Activated T-cell treated with anti-CD3 and anti-CD28 coated beads for 1 hour (primary cell): ENCODE measurements around the gene NECTIN2.
"Not testable (repeated sequence)": the region's sequence is repeated elsewhere in the genome, so short reads cannot be mapped to it uniquely, and the experiment has no call there.

Experiments
- DNase-seq: peaks from one replicate; pipeline ENCODE4 v3.0.0-alpha.2; 2020; ENCODE audit warnings: low read depth

The NECTIN2 gene

DNA sequence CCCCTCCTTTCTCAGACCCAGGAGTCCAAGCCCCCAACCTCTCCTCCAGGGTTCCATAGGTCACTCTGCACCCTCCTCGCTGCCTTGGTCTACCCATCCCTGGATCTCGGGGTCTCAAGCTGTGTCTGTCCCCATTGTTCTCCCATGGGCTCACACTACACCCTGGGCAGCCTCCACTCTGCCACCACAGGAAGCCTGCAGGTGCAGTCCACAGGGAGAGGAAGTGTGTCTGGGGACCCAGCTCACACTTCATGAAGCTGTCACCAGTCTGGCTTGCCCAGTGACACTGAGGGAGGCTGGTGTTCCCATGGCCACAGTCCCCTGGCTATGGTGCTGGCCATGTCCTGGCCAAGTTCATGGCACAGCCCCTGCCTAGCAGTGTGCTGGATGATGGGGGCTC lies 5.3 kb downstream of the NECTIN2 start:
- DNase-seq, result no peak

DNA sequence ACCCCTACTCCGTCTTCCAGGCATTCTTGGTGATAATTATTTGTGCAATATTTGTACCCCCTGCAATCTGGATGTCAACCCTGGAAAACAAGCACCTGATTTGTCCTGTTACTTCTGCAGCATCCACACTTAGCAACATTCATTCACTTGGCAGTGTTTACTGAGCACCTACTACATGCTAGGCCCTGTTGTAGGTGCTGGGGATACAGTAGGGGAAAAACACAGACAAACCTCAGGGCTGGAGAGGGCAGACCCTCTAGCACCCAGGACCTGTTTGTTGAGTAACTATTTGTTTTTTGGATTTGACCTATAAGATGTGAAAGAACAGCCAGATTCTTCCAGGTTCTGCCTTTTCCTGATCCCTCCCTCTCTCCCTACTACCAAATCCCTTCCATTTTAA lies 9.5 kb downstream of the NECTIN2 start:
- no peak for DNase-seq

DNA sequence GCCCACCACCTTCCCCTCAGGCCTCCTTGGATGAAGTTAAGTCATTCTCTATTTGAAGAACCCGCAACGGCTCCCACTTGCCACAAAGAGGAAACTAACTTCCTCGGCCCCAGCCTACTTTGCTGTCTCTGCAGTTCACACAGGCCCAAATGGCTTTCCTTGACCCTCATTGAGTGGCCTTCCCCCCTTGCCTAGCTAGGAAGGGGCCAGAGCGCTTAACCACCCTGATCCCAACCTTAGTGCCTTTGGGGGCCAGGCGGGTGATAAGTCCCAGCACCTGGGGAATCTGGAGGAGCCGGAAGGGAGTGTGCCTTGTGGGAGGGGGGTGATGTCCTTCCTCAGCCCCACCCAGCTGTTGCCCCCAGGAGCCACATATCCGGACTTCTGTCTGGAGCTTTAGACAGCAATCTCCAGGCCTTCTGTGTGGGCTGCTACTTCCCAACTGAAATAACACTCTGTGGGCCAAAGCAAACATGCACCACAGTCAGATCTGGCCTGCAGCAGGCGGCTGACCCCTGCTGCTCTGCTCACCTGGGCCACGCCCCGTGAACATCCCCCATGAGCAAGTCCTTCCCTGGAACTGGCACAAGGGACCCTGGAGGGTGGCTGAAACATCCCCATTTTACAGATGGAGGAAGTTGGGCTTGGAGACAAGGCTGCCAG lies 10.5 kb downstream of the NECTIN2 start:
- no peak for DNase-seq

DNA sequence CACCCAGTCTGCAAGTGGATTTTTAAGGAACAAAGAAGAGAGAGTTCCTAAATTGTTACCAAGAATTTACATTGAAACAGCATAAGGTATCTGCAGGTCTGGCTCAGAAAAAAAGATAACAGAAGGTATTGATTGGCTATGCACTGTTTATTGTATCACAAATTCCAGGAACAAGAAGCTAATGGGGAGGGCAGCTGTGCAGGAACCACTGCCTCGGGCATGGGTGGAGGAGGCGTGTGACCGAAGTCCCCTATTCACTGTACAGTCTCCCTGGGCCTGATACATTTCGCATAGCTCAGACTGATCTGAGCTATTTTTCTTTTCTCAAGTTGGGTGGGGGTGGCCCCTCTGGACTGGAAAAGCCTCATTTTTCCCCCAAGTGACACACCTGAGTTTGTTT lies 11.7 kb downstream of the NECTIN2 start:
- no peak for DNase-seq

DNA sequence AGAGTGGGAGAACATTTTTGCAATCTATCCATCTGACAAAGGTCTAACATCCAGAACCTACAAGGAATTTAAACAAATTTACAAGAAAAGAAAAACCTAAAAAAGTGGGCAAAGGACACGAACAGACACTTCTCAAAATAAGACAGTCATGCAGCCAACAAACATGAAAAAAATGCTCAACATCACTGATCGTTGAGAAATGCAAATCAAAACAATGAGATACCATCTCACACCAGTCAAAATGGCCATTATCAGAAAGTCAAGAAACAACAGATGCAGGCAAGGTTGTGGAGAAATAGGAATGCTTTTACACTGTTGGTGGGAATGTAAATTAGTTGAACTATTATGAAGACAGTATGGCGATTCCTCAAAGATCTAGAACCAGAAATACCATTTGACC lies 15.5 kb downstream of the NECTIN2 start:
- not testable (repeated sequence) for DNase-seq

DNA sequence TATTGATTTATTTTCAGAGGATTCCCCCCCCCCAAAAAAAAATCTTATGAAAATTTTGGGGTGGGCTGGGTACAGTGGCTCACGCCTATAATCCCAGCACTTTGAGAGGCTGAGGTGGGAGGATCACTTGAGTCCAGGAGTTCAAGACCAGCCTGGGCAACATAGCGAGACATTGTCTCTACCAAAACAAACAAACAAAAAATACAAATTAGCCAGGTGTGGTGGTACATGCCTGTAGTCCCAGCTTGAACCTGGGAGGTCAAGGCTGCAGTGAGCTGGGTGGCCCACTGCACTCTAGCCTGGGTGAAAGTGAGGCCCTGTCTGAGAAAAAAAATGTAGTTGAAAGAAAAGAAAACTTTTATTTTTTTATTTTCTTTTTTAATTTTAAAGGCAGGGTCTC lies 17.9 kb downstream of the NECTIN2 start:
- no peak for DNase-seq

DNA sequence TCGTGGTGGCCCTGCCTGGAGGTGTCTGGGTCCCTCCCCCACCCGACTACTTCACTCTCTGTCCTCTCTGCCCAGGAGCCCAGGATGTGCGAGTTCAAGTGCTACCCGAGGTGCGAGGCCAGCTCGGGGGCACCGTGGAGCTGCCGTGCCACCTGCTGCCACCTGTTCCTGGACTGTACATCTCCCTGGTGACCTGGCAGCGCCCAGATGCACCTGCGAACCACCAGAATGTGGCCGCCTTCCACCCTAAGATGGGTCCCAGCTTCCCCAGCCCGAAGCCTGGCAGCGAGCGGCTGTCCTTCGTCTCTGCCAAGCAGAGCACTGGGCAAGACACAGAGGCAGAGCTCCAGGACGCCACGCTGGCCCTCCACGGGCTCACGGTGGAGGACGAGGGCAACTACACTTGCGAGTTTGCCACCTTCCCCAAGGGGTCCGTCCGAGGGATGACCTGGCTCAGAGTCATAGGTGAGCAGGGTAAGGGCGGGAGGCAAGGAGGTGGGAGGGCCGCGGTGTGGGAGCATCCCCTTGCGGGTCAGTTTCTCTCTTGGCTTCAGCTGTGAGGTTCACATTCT lies 19.2 kb downstream of the NECTIN2 start:
- no peak for DNase-seq

DNA sequence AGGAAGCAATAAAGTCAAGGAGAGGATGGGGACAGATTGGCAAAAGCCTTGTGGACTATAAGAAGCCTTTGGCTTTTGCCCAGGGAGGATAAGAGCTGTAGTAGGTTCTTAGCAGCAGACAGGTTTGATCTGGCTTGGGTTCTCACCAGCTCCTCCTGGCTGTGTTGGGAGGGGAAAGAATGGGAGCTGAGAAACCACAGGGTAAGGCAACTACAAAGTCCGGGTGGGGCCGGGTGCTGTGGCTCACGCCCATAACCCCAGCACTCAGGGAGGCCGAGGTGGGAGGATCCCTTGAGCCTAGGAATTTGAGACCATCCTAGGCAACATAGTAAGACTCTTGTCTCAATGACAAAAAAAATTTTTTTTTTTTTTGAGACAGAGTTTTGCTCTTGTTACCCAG lies 20.6 kb downstream of the NECTIN2 start:
- DNase-seq, result no peak

DNA sequence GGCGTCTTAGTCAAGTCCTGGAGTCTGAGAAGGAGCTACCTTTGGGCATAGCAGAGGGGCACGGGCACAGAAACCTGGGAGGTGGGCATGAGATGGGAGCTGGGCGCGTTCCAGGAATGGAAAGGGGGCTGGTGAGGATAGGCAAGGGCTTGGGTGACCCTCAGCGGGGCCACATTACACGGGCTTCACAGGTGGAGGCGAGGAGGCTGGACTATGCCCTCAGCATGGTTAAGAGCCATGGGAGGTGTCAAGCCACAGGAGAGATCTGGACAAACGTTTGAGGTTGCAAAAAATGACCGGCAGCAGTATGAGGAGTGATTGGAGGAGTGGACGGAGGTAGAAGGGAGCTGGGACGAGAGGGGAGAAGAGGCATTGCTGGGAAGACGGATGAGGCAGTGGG lies 21.5 kb downstream of the NECTIN2 start:
- no peak for DNase-seq

DNA sequence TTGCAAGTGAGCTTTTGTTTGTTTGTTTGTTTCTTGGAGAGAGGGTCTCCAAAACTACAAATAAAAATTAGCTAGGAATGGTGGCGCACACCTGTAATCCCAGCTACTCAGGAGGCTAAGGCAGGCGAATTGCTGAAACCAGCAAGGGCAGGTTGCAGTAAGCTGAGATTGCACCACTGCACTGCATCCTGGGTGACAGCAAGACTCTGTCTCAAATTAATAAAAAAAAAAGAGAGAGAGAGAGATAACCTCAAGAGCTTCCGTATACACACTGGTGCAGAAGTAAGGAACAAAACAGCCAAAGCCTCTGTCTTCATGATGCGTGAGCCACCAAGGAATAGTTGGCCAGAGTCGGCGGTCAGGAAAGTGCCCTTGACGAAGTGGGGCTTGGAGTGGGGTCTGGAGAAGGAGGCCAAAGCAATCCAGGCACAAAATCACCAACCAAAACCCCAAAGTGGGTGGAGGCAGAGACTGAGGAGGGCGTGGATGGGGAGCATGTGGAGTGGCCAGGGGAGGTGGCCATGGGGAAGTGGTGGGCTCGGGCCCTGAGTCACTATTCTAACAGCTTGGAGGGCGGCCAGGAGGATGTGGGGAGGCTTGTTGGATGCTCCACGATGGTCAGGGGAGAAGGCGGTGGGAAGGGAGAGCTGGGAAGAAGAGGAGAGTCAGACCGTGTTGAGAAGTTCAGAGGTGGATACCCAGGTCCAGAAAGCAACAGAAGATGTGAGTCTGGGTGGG lies 23.8 kb downstream of the NECTIN2 start:
- no peak for DNase-seq

DNA sequence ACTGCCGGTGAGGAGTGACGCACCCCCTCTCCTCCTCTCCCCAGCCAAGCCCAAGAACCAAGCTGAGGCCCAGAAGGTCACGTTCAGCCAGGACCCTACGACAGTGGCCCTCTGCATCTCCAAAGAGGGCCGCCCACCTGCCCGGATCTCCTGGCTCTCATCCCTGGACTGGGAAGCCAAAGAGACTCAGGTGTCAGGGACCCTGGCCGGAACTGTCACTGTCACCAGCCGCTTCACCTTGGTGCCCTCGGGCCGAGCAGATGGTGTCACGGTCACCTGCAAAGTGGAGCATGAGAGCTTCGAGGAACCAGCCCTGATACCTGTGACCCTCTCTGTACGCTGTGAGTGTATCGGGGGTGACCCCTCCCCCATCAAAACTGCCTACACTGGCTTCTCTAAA lies 25.7 kb downstream of the NECTIN2 start:
- DNase-seq, result no peak

DNA sequence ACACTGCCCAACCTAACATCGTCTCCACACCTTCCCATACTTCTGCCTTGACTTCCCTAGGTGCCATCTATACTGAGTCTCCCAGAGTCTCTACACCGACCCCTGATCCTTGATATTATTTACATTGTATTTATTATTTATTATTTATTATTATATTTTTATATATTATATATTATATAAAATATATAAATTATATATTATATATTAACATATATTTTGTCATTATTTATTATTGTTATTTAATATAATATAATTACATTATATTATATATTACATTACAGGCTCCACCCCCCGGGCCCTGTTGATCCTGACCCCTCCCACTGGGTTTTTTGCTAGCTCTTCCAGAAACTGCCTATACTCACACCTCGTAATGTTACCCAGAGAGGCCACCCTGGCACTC lies 26.6 kb downstream of the NECTIN2 start:
- DNase-seq, result no peak

DNA sequence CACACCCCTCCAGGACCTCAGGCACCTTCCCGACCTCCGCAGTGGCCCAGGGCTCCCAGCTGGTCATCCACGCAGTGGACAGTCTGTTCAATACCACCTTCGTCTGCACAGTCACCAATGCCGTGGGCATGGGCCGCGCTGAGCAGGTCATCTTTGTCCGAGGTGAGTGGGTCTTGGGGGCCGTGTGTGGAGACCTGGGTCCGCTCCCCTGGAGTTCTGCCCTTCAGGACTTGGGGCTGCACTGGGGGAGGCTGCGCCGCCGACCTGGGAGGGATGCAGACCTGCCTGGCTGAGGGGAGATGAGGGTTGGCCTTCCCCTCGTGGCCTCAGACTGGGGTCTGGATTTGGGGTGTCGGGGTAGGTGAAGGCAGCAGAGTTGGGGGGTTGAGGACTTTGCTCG lies 28.2 kb downstream of the NECTIN2 start:
- DNase-seq, result no peak

DNA sequence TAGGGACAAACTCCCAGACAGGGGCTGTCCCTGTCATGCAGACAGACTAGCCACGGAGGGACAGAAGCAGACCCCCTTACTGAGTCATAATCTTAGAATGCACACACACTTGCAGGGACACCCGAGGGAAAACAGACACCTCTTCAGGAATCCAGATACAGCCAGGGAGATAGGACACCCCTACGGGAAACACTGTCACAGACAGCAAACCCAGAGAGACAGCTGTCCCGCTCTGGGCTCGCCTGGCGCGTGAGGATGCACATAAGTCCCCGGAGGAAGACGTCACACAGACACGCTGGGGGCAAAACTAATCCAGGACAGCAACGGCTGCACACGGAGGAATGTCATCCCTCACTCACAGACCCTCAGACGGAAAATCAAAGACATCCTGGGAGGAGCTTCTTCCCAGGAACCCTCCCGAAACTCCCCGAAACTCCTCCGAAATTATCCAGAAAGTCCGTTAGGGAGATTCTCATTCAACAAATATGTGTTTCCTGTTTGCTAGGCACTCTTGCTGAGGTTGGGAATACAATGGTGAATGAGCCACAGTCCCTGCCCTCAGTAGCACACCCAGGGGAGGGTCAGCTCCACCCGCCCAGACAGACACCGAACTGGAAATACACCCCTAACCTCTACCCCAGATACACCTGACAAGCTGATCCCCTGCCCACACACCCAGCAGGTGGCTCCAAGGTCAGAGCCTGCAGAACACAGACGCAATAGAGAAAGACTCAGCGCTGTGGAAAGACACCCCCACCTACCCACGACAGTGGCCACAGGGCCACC lies 29.8 kb downstream of the NECTIN2 start:
- DNase-seq, result no peak

DNA sequence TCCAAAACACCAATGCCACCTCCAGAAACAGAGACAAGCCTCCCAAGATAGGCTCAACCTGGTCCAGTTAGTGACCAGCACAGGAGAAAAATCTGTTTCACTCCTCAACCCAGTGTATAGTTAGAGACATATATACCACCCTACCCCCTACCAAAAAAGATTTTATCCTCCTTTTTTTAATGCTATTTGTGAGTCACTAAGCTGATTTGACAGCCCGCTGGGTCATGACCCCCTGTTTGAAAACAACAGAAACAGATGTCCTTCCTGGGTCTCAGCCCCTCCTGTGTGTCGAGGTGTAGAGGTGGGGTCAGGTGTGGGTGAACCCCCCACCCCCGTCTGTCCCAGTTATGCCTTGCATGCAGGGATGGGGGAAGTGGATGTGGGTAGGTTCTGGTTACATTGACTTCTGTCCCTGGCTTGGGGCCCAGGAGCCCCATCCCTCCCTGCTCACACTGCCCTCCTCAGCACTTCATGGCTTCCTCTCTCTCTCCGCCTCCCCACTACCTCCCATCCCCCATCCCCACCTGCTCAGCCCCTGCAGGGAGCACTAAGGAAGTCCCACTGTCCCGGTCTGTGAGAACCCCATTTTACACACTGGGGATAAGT lies 30.9 kb downstream of the NECTIN2 start:
- no peak for DNase-seq

DNA sequence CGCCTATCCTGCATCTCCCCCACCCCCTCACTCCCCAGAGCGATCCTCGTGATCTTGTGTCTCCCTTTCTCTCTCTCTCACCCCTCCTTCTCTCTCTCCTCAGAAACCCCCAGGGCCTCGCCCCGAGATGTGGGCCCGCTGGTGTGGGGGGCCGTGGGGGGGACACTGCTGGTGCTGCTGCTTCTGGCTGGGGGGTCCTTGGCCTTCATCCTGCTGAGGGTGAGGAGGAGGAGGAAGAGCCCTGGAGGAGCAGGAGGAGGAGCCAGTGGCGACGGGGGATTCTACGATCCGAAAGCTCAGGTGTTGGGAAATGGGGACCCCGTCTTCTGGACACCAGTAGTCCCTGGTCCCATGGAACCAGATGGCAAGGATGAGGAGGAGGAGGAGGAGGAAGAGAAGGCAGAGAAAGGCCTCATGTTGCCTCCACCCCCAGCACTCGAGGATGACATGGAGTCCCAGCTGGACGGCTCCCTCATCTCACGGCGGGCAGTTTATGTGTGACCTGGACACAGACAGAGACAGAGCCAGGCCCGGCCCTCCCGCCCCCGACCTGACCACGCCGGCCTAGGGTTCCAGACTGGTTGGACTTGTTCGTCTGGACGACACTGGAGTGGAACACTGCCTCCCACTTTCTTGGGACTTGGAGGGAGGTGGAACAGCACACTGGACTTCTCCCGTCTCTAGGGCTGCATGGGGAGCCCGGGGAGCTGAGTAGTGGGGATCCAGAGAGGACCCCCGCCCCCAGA lies 32.2 kb downstream of the NECTIN2 start:
- DNase-seq, result no peak

DNA sequence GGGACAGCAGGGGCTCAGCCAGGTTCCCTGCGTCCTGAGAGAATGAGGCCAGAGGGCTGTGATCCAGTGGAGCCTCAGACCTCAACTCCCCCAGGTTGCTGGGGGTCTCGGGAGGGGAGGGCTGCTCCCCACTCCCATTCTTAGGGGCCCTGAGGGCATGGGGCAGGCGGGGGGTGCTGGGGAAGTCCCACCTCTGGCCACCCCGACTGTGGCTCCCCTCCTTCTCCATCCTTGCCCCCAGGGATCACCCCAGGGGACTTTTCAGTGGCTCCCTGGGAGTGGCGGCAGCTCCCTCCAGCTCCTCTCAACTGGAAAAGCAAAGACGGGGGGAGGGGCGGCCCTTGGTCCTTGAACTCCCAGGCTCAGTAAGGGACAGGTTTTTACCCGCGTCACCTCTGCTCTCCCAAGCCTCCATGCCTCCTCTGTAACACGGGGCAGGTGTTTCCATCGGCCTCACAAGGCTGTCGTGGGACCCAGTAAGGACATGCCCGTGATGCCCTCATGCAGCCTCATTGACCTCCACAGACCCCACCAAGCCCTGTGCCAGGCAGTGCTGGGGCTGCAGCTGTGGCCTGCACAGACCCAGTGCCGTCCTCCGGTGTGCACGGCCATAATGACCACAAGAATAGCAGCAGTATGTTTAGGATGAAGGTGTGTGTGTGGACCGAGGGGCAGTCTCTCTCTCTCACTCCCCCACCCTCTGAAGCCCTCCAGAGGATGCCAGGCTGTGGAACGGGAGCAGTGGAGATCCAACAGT lies 33.4 kb downstream of the NECTIN2 start:
- DNase-seq, result no peak

DNA sequence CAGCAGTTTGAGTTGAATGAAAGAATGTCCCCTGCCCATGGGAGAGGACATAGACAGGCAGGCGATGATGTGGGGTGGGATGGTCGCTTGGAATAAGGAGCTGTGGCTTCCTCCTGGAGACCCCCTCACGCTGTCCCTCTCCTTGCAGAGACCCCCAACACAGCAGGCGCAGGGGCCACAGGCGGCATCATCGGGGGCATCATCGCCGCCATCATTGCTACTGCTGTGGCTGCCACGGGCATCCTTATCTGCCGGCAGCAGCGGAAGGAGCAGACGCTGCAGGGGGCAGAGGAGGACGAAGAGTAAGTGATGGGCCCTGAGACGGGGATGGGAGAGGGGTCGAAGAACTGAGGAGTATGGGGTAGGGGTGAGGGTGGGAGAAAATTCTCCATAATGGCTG lies 36.0 kb downstream of the NECTIN2 start:
- no peak for DNase-seq

DNA sequence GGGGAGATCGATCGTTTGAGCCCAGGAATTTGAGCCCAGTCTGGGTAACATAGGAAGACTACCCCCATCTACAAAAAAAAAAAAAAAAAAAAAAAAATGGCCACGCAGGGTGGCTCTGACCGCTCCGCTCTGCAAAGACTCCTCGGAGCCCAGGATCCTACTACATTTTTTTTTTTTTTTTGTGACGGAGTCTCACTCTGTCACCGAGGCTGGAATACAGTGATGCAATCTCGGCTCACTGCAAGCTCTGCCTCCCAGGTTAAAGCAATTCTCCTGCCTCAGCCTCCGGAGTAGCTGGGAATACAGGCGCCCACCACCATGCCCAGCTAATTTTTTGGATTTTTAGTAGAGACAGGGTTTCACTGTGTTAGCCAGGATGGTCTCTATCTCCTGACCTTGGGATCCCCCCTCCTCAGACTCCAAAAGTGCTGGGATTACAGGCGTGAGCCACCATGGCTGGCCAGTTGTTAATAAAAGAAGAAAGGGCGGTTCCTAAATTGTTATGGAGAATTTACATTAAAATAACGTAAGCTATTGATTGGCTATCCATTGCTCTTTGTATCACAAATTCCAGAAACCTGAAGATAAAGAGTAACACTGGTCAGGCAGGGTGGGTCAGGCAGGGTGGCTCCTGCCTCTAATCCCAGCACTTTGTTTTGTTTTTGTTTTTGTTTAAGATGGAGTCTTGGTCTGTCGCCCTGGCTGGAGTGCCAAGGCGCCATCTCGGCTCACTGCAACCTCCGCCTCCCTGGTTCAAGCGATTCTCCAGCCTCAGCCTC lies 36.7 kb downstream of the NECTIN2 start:
- DNase-seq, result not testable (repeated sequence)

DNA sequence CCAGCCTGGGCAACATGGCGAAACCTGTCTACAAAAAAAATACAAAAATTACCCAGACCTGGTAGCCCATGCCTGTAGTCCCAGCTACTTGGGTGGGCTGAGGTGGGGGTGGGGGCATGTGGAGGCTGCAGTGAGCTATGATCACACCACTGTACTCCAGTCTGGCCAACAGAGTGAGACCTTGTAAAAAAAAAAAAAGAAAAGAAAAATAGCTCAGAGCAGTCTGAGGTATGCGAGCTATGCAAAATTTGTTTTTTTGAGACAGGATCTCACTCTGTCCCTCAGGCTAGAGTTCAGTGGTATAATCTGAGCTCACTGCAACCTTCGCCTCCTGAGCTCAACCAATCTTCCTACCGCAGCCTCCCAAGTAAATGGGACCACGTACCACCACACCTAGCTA lies 37.8 kb downstream of the NECTIN2 start:
- DNase-seq, result no peak
